GM10847 (cell line): ENCODE measurements around the gene PCNX4.

Experiments used
- POLR2A ChIP-seq: IDR thresholded peaks from 2 replicates; pipeline ENCODE4 v1.6.1; 2011; ENCODE audit not compliant: insufficient read length; ENCODE audit errors: extremely low read depth

Gene PCNX4

DNA sequence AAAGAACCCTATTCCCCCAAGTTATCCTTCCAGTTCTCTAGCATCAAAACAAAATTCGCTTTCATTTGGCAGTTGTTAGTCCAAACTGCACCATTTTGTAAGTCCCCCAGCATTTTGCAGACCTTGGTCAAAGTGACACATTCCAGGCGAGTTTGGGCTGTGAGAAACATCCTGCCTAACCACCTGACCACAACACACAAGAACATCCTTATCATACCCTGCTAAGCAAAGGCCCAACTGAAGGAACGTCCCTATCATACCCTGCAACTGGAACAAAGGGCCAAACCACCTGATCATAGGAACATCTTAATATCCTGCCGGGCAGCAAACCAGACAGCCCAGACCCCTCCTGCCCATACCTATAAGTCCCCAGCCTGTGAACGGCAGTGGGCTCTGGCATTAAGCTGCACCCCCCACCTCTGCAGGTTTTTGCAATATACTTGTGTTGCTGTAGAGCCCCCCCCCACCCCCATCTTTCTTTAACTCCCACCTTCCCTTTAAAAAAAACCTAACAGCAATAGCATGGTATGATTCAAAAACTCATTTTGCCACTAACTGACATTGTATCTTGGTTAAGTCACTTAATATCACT lies 2.7 kb downstream of the PCNX4 start:
- TF ChIP-seq POLR2A: no peak

DNA sequence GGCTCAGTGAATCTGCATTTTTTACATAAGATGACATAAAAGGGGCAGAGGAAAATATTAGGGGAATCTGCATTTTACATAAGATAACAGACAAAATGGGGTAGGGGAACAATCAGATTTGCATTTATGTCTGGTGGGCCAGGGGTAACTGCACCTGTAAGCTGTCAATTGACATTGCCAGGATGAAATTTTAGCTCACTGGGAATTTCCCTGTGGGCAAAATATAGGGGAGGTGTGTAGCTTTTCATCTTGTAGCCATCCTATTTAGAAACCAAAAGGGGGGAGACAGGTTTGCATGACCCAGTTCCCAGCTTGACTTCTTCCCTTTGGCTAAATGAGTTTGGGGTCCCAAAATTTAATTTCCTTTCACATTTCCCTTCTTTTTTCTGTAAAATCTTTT lies 3.5 kb downstream of the PCNX4 start:
- TF ChIP-seq POLR2A: no peak

DNA sequence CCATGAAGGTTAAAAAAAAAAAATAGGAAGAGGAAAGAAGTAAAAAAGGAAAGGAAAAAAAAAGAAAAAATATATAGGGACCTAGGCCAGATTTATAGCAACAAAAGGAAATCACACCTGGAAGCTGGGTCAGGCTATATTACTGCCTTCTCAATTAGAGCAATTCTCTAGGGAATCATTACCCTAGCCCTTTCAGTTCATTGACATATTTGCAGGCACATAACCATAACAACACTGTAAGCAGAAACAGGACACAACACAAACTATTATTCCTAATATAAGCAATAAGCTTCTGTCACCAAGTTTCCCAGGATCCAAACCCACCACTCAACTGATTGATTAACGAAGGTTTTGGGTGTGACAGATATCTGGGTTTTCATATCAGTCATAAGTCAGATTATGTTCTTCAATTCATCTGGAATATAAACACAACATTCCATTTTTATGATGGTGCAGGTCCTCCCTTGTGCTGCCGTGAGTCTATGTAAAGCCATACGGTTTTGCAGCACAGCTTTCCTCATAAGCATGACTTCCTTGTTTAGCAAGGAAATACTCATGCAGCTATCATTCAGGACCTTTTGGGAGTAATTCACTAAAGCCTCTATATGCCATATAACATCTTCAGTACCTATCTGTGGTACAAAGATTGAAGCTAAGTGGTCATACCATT lies 4.2 kb downstream of the PCNX4 start:
- TF ChIP-seq POLR2A: no peak

DNA sequence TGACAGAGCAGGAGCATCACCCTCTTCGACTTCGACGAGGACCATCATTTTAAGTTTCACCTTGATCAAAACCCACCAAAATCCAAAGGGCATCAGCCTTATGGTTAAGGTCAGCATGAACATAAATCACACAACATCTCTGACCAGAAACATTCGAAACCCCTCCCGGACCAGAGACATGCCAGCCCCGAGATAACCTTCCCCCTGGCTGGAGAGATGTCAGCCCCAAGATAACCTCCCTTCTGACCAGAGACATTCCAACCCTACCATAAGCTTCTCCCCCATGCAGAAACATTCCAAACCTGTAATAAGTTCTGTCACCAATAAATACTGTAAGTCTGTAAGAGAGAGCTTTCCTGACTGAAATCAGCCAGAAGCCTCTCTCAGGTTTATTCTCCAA lies 6.3 kb downstream of the PCNX4 start:
- TF ChIP-seq POLR2A: no peak

DNA sequence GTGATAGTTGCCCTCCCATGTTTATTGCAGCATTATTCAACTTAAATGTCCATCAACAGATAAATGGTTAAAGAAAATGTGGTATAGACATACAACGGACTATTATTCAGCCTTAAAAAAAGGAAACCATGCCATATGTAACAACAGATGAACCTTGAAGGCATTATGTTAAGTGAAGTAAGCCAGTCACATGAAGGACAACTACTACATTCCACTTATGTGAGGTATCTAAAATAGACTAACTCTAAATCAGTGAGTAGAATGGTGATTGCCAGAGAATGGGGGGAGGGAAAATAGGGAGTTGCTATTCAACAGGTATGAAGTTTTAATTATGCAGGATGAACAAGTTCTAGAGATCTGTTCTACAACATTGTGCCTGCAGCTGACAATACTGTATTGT lies 10.1 kb downstream of the PCNX4 start:
- no peak for TF ChIP-seq POLR2A

DNA sequence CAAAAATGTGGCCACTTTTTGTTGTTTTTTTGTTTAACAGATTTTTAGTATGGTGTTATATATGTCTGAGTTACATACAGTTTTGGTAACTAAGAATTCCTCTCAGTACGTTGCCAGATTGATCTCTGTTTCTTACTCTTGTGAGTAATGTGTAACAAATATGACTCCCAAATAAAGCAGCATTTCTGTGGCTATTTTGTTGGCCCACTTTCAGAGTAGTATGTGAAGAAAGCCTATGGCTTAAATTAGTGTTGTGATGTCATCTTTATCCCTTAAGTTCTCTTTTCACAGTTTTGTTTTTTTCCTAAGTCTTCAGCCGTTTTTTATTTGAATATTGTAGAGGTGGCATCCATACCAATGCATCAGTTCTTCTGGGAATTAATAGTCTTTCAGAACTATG lies 10.7 kb downstream of the PCNX4 start:
- TF ChIP-seq POLR2A: no peak

DNA sequence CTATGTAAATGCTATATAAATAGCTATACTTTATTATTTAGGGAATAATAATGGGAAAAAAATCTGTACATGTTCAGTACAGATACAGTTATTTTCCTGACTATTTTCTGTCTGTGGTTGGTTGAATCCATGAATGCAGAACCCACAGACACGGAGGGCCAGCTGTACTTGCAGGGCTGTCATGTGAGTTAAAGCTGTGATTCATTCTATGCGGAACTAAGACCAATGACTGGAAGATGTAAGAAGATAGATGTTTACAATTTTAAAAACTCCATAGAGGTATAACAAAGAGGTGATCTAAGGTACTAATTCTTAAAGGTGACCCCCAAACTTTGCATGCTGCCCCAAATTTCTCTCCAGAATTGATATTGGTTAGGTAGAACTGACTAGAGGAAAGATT lies 14.6 kb downstream of the PCNX4 start:
- no peak for TF ChIP-seq POLR2A

DNA sequence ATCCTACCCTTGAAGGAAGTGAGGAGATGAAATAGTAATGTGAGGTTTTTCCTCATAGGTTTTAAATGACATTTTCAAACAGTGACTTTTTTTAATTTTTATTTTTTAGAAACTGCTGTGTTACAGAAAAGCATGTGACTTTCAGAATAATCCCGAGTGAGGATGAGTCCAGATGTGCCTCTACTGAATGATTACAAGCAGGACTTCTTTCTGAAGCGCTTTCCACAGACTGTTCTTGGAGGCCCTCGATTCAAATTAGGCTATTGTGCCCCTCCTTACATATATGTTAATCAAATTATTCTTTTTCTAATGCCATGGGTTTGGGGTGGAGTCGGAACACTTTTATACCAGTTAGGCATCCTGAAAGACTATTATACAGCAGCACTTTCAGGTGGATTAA lies 15.8 kb downstream of the PCNX4 start:
- TF ChIP-seq POLR2A: no peak

DNA sequence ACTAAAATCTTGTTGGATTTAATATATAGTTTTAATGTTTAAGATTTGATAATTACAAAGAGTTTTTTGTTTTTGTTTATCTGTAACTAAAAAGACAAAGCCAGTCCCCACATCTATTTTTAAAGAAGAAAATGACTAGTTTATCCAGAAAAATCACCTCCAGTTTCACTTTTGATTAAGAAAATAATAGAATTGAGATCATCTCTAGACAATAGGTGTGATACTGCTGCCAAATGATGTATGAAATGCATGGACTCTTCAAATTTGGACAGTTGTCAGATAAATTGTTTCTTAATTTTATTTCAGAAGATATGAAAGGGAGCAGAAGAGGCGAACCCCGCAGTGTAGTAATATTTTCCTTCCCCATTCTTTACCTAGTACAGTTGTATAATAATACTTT lies 20.0 kb downstream of the PCNX4 start:
- no peak for TF ChIP-seq POLR2A

DNA sequence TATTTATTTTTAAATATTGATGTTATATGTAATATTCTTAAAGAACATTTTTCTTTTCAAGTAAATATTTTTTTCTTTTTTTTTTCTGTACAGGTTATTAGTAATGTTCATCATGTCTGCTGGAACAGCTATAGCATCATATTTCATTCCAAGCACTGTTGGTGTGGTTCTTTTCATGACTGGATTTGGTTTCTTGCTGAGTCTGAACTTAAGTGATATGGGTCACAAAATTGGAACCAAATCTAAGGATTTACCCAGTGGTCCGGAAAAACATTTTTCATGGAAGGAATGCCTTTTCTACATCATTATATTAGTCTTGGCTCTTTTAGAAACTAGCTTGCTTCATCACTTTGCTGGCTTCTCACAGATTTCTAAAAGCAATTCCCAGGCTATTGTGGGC lies 23.2 kb downstream of the PCNX4 start:
- TF ChIP-seq POLR2A: no peak

DNA sequence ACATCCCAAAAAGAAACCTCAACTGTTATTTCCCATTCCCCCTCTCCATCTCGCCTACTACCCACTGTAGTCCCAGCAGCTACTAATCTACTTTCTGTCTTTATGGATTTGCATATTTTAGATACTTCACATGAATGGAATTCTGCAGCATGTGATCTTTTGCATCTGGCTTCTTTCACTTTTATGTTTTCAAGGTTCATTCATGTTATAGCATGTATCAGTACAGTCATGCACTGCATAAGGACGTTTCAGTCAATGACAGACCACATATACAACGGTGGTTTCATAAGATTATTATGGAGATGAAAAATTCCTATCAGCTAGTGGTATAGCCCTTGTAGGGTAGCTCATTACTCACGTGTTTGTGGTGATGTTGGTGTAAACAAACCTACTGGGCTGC lies 24.5 kb downstream of the PCNX4 start:
- no peak for TF ChIP-seq POLR2A

DNA sequence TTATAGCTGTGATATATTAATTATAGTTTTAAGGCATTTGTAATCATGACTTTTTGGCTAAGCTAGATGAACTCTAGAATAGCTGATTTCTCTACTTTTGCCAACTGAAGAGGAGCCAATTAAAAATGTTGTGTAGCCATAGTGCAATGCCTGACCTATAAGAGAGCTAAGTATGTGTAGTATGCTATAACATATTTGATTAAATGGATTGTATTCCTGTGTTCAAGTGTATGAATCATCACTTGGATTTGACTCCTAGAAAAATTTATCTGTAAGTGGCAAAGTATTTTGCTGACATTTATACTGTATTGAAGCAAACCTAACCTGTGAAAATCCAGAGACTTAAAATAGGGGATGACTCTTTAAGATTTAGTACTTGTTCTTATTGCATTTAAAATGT lies 34.2 kb downstream of the PCNX4 start:
- TF ChIP-seq POLR2A: no peak

DNA sequence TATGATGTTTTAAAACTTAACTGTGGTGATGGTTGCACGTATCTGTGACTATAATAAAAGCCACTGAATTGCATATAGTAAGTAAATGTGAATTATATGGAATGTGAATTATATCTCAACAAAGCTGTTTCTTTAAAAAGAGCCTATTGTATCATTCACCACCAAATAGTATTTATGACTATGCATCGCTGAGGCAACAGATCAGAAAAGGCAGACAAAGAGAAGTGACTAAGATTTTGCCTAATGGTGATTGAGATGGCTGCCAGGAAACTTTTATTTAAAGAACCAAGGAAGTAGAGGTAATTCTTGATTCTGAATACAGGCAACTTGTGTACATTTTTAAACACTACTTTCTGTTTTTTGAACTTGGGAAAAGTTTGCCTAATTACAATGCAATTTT lies 41.8 kb downstream of the PCNX4 start:
- TF ChIP-seq POLR2A: no peak

DNA sequence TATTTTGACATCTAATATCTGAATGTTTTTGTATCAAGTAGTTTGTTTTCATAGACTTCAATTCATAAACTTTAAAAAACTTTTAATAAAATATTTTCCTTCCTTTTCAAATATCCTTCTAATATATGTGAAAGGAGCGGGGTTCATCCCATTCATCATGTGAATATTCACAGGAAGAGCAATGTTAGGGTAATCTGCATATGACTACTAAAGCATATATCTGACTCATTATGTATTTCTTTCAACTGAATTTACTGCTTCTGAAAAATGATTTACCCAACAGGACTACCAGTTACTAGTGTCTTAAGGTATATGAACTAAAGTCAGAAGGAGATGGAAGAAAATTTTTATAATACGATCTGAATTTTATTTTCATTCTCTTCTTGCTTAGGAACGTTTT lies 43.0 kb downstream of the PCNX4 start:
- no peak for TF ChIP-seq POLR2A

DNA sequence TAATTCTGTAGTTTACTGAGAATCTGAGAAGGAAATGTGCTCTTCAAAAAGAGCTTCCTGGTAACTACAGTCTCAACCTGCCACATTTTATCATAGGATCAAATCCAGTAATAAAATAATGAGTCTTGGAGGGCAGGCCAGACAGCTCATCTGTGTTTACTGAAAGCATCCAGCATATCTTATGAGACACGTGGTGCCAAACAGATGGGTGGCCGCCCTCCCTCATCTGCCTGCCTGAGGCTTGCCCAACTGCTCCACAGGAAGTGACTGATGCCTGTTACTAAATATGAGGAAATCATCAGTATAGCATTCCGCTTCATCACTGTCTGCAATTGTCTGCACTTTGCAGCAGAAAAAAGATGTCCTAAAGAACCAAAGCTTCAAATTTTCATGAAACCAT lies 60.0 kb downstream of the PCNX4 start:
- no peak for TF ChIP-seq POLR2A

DNA sequence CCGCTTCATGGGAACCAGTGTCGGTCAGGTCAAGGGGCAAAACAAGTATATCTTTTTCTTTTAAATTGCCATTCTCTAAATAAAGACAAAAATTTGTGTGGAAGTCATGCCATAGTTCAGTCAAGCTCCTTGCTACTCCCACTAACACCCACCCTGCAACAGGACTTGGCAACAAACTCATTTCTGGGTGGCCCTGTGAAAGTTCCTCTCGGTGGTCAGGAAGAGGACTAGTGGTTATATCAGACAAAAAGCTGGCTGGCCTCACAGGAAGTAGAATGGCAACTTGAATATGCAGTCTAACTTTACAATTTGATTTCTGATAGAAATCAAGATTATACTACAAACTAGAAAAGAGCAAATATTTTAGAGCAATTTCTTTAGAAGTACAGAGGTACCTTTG lies 62.3 kb downstream of the PCNX4 start:
- no peak for TF ChIP-seq POLR2A

DNA sequence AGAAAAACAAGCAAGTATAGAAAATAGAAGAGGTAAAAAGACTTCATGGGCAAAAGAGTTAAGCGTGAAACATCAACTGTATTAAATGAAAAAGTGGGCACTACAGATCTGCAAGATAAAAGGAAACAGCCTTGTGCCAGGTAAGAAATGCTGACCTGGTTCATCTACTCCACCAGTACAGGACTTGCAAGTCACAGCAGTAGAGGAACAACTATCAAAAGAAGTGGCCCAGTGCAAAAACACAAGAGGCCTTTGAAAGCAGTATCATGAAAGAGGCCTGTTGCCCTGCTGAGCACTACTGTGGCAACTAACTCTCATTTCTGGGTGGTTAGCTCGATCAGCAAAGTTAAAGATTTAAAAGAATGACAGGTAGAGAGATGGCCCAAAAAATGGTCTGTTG lies 62.9 kb downstream of the PCNX4 start:
- TF ChIP-seq POLR2A: no peak
